ENCODE measurements around the gene ATP5F1E. TPM values are rescaled to one million over a fixed set of nuclear protein-coding genes. Genes with fewer than 3 reads are reported as not detected.
A peak's percentile ranks its signal among the peaks of the same experiment; 100 is the strongest.

ATP5F1E gene
- total and polyA plus RNA-seq, 10 of the 15 experiments (the other 5 are each of a cell fraction or from before 2014, with no cell fraction given): 49.0 to 407 (median 117) TPM

GRCh38 chr20:59032023-59032712 lies at the start of gene ATP5F1E (continued):
- no peak for TF ChIP-seq STAT1 (conservative IDR thresholded peaks at IDR 0.05)
- TF ChIP-seq HDAC6 (IDR thresholded peaks at IDR 0.05; ENCODE audit: unreplicated experiment): no peak
- no peak for TF ChIP-seq TARDBP (IDR thresholded peaks at IDR 0.05; ENCODE audit: borderline replicate concordance)
- peak; percentile 94 for TF ChIP-seq SP1 (IDR thresholded peaks at IDR 0.05; ENCODE audit: low read depth, low read length)
- no peak for TF ChIP-seq CEBPB (IDR thresholded peaks at IDR 0.05; ENCODE audit: borderline replicate concordance in 1 of 2, low read depth in 2 of 2, low read length in 2 of 2)
- no peak for TF ChIP-seq BCL11A (IDR thresholded peaks at IDR 0.05; ENCODE audit: low read depth, low read length)
- peak; percentile 94 for TF ChIP-seq POLR2AphosphoS5 (IDR thresholded peaks at IDR 0.05; ENCODE audit: low read length)
- TF ChIP-seq ZNF207 (IDR thresholded peaks at IDR 0.05; ENCODE audit: borderline replicate concordance): no peak
- peak; percentile 83 for TF ChIP-seq IRF3 (IDR thresholded peaks at IDR 0.05)
- peak; percentile 57; the same call in 1 of the 2 replicates for TF ChIP-seq TCF12 (IDR thresholded peaks at IDR 0.05; ENCODE audit: low read depth, low read length)
- TF ChIP-seq SRF (IDR thresholded peaks at IDR 0.05; ENCODE audit: low read depth in 2 of 2, low read length in 2 of 2): no peak
- TF ChIP-seq JUND (IDR thresholded peaks at IDR 0.05; ENCODE audit: low read depth, low read length): no peak
- TF ChIP-seq REST (IDR thresholded peaks at IDR 0.05; ENCODE audit: low read depth, low read length): no peak
- no peak for TF ChIP-seq ZNF384 (IDR thresholded peaks at IDR 0.05; ENCODE audit: borderline replicate concordance, low read depth, low read length)
- TF ChIP-seq EP300 (IDR thresholded peaks at IDR 0.05; ENCODE audit: borderline replicate concordance in 1 of 2, control insufficient read depth in 1 of 2, low read depth in 2 of 2, low read length in 2 of 2): peak in 1 of 2 experiments; percentile 48; a peak in 2 of 4 replicates
- TF ChIP-seq MYB (IDR thresholded peaks at IDR 0.05; ENCODE audit: borderline replicate concordance, low read depth, low read length): no peak
- 0 out of 2 replicates have a peak, but pooled peaks have one; percentile 54 for TF ChIP-seq SMARCA5 (IDR thresholded peaks at IDR 0.05)
- no peak for TF ChIP-seq CTCF (IDR thresholded peaks at IDR 0.05 in 2 of 3, conservative IDR thresholded peaks at IDR 0.05 in 1 of 3; ENCODE audit: control insufficient read depth in 2 of 3, extremely low read depth in 1 of 3, insufficient read depth in 1 of 3, low read depth in 3 of 3, low read length in 3 of 3)
- no peak for TF ChIP-seq FOXK2 (IDR thresholded peaks at IDR 0.05)
- TF ChIP-seq HDGF (IDR thresholded peaks at IDR 0.05): no peak
- TF ChIP-seq FOS (IDR thresholded peaks at IDR 0.05; ENCODE audit: borderline replicate concordance, extremely low read depth, insufficient read length): peak; percentile 54
- TF ChIP-seq NBN (IDR thresholded peaks at IDR 0.05): 0 out of 2 replicates have a peak, but pooled peaks have one; percentile 25
- TF ChIP-seq SUZ12 (IDR thresholded peaks at IDR 0.05; ENCODE audit: unreplicated experiment): no peak
- TF ChIP-seq NFYA (IDR thresholded peaks at IDR 0.05; ENCODE audit: borderline replicate concordance, low read depth, low read length): no peak

Measured in GM12878 (cell line).